PC-9 (cell line): ENCODE results near the gene MCCD1. TPM values are rescaled to one million over a fixed set of nuclear protein-coding genes. Genes with fewer than 3 reads are reported as not detected.
"Not testable (repeated sequence)": the region's sequence is repeated elsewhere in the genome, so short reads cannot be mapped to it uniquely, and the experiment has no call there.

Experiments
- BruUV-seq: library from RNA; stranded (reverse); fragments of 400-500 nt; replicated peaks from 2 replicates; lab custom pipeline; 2021; lab: Mats Ljungman, UMichigan
- CTCF ChIA-PET: fragments of 300-600 bp; sonication (Branson Sonifier 250); formaldehyde crosslinking; loops from one replicate; lab custom pipeline; 2022; ENCODE audit warnings: antibody characterized with exemption; lab: Charles Lee
- POLR2A ChIA-PET: fragments of 300-600 bp; sonication (Branson Sonifier 250); formaldehyde crosslinking; loops from one replicate; lab custom pipeline; 2022; ENCODE audit warnings: antibody characterized with exemption; ENCODE audit not compliant: unreplicated experiment; lab: Charles Lee
- DNase-seq, 2 experiments: peaks; one replicate each; pipeline versions ENCODE4 v3.0.0 to v3.0.0-alpha.2; 2015 to 2022; ENCODE audit warnings: mixed read lengths in 1 of 2
- H2AFZ ChIP-seq: fragments of 200-600 bp; sonication (generic); 2 replicates; pipeline ENCODE4 v1.8.1; 2017; ENCODE audit warnings: antibody characterized with exemption
- H3F3A ChIP-seq: fragments of 200-600 bp; sonication (generic); 2 replicates; pipeline ENCODE4 v1.8.1; 2017; ENCODE audit warnings: antibody characterized with exemption, mild to moderate bottlenecking, low read depth; ENCODE audit not compliant: insufficient read depth
- H3K27ac ChIP-seq: fragments of 200-600 bp; sonication (generic); 2 replicates; pipeline ENCODE4 v1.6.1; 2016; ENCODE audit warnings: mixed run types
- H3K27me3 ChIP-seq: fragments of 200-600 bp; sonication (generic); 2 replicates; pipeline ENCODE4 v1.6.1; 2016; ENCODE audit warnings: low read depth, mixed run types; ENCODE audit not compliant: insufficient read depth
- H3K36me3 ChIP-seq: fragments of 200-600 bp; sonication (generic); 2 replicates; pipeline ENCODE4 v1.6.1; 2016; ENCODE audit warnings: low read depth, mixed run types
- H3K4me1 ChIP-seq: fragments of 200-600 bp; sonication (generic); replicated peaks from 2 replicates; pipeline ENCODE4 v1.6.1; 2016; ENCODE audit warnings: mixed run types; ENCODE audit not compliant: insufficient read depth
- H3K4me2 ChIP-seq: fragments of 200-600 bp; sonication (generic); 2 replicates; pipeline ENCODE4 v1.6.1; 2017; ENCODE audit warnings: mixed run types
- H3K4me3 ChIP-seq: fragments of 200-600 bp; sonication (generic); 2 replicates; pipeline ENCODE4 v1.6.1; 2016; ENCODE audit warnings: mixed run types
- H3K79me2 ChIP-seq: fragments of 200-600 bp; sonication (generic); 2 replicates; pipeline ENCODE4 v1.6.1; 2017; ENCODE audit warnings: low read depth, mixed run types
- H3K9me2 ChIP-seq: fragments of 200-600 bp; sonication (generic); 2 replicates; pipeline ENCODE4 v1.8.1; 2017; ENCODE audit warnings: mild to moderate bottlenecking; ENCODE audit not compliant: insufficient read depth
- H3K9me3 ChIP-seq: fragments of 200-600 bp; sonication (generic); 2 replicates; pipeline ENCODE4 v1.8.1; 2016; ENCODE audit warnings: low read depth; ENCODE audit not compliant: insufficient read depth
- H4K20me1 ChIP-seq: fragments of 200-600 bp; sonication (generic); 2 replicates; pipeline ENCODE4 v1.8.1; 2017; ENCODE audit not compliant: insufficient read depth
- EZH2 ChIP-seq: fragments of 200-600 bp; sonication (generic); IDR thresholded peaks from 2 replicates; pipeline ENCODE4 v1.8.0; 2017; ENCODE audit warnings: antibody characterized with exemption, low read depth
- intact Hi-C: fragments of 100-400 bp; cut with micrococcal nuclease; formaldehyde crosslinking; loops from one replicate; pipeline ENCODE4 v1.10.0; 2022; ENCODE audit not compliant: unreplicated experiment
- total RNA-seq: library from RNA; stranded (reverse); gene quantifications from 2 replicates; pipeline ENCODE4 v1.2.3, GENCODE V29; 2021
- TF ChIP-seq, protein P1 (sequence below): fragments of 200-600 bp; sonication (generic); conservative IDR thresholded peaks from 2 replicates; pipeline ENCODE4 v1.6.1; 2017; ENCODE audit warnings: mixed run types, antibody characterized with exemption, mild to moderate bottlenecking, moderate library complexity

The MCCD1 gene
- total RNA-seq, 1 experiment from 2014 or later = not detected

DNA sequence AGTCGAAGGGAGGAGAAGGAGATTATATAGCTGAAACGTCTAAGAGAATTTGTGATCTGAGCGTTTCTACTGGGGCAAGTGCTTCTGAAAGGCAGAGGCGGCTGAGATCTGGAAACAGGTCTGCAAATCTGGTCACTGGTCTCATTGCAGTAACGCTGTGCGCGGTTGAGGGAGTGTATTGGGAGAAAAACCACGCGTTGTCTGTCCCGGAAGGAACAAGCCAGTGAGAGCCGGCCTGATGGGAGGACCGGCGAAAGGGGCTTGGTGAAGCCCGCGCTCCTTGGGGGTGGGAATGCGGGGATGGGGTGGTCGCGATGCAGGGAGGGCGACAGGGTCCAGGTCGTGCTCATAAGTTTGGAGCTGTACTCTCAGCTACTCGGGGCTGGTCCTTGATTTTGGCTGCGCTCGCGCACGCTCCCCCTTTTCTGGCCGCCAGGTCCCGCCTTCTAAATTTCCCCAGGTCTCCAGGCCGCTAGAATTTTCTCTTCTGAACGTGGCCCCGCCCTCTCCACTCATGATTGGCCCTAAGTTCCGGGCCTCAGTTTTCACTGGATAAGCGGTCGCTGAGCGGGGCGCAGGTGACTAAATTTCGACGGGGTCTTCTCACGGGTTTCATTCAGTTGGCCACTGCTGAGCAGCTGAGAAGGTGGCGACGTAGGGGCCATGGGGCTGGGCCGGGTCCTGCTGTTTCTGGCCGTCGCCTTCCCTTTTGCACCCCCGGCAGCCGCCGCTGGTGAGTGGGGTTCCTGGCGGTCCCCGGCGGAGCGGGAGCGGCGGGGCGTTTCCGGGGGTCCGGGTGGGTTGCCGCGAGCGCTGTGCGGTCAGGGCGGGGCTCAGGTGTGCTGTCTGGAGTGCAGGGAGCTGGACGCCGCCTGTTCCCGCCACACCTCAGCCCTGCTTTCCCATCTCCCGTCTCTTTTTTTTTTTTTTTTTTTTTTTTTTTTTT, 31.0 kb upstream of the MCCD1 start, which contains the start of gene MICB:
TSS of gene MICB (plus strand) at position 615 of the 946 bp plus-strand sequence. CDS start at position 664, 49 bp downstream.
- H3K36me3 ChIP-seq = no peaks in the 10 kb centered on the region
- DNase-seq = peak; percentile 85 to 86
- H3K9me2 ChIP-seq = no peaks in the 10 kb centered on the region
- H3K4me3 ChIP-seq = peak within 1 kb of the TSS; percentile 71
- H4K20me1 ChIP-seq = no peaks in the 10 kb centered on the region
- intact Hi-C loops = loop anchor here (1.0 to 5.0 kb wide), 2 partner anchors 43 to 239 kb away; partner anchors contain the start of gene CLIC1
- peaks cover 23% of the 10 kb centered on the region for H3K4me1 ChIP-seq
- peaks cover 49% of the 10 kb centered on the region for H3K79me2 ChIP-seq
- peak within 1 kb of the TSS; percentile 80 for H3K4me2 ChIP-seq
- H3K9me3 ChIP-seq = no peaks in the 10 kb centered on the region; the same call in 1 of the 2 replicates
- H3F3A ChIP-seq = no peaks in the 10 kb centered on the region
- peak within 1 kb of the TSS; percentile 32; the same call in 1 of the 2 replicates for H3K27ac ChIP-seq
- no peak for TF ChIP-seq EZH2
- TF ChIP-seq, protein P1, sequence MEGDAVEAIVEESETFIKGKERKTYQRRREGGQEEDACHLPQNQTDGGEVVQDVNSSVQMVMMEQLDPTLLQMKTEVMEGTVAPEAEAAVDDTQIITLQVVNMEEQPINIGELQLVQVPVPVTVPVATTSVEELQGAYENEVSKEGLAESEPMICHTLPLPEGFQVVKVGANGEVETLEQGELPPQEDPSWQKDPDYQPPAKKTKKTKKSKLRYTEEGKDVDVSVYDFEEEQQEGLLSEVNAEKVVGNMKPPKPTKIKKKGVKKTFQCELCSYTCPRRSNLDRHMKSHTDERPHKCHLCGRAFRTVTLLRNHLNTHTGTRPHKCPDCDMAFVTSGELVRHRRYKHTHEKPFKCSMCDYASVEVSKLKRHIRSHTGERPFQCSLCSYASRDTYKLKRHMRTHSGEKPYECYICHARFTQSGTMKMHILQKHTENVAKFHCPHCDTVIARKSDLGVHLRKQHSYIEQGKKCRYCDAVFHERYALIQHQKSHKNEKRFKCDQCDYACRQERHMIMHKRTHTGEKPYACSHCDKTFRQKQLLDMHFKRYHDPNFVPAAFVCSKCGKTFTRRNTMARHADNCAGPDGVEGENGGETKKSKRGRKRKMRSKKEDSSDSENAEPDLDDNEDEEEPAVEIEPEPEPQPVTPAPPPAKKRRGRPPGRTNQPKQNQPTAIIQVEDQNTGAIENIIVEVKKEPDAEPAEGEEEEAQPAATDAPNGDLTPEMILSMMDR = no peak
- ChIA-PET CTCF (interaction anchor here (0.9 kb wide), 1 partner anchor 9 kb away, joined by 3 read pairs; no protein-coding TSS in a partner anchor), POLR2A (interaction anchor here (0.5 to 1.2 kb wide), 7 partner anchors 35 to 1322 kb away, joined by 3 to 15 read pairs (median 5); partner anchors contain the start of genes DDX39B, HSPA1A and HSPA1L)
- no peaks in the 10 kb centered on the region for H3K27me3 ChIP-seq
- H2AFZ ChIP-seq = peak within 1 kb of the TSS; percentile 96
- no TSS peak for BruUV-seq

GRCh38 chr6:31498748-31499147, 30.0 kb upstream of the MCCD1 start:
- no peak for DNase-seq
- Histone ChIP-seq H3K9me3 (no peaks in the 10 kb centered on the region; the same call in 1 of the 2 replicates), H3K36me3 (no peaks in the 10 kb centered on the region), H3K27ac (no peak overlapping the region), H3K9me2 (no peaks in the 10 kb centered on the region), H3K4me2 (peak overlapping the region; percentile 80), H3K4me3 (peak overlapping the region; percentile 56), H3K27me3 (no peaks in the 10 kb centered on the region), H4K20me1 (no peaks in the 10 kb centered on the region; the same call in 1 of the 2 replicates), H3K79me2 (peaks cover 56% of the 10 kb centered on the region), H3F3A (no peaks in the 10 kb centered on the region), H3K4me1 (peaks cover 23% of the 10 kb centered on the region), H2AFZ (peak overlapping the region; percentile 96)
- BruUV-seq = no TSS peak
- ChIA-PET CTCF (interaction anchor here (0.9 kb wide), 1 partner anchor 8 kb away, joined by 3 read pairs; no protein-coding TSS in a partner anchor), POLR2A (interaction anchor here (0.6 kb wide), 1 partner anchor 1321 kb away, joined by 15 read pairs; no protein-coding TSS in a partner anchor)
- TF ChIP-seq, protein P1 = no peak
- no peak for TF ChIP-seq EZH2
- intact Hi-C loops = loop anchor here (1.0 to 5.0 kb wide), 2 partner anchors 43 to 239 kb away; partner anchors contain the start of gene CLIC1

DNA sequence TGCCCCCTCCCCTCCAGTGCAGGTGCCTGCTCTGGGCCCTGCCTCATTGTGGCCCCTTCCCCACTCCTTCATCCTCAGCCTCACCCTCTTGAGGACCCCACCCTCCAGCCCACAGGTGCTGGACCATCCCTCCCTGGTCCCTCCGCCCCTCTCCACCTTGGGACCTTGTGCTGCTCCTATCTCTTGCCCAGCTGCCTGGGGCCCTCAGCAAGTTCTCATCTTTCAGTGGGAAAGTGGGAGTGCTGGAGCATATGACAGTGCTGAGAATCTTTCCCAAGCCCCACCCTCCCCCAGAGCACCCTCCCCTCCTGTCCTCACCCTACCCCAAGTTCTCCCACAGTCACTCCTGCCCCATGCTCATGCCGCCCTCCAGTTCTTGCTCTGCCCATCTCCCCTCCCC, 29.1 kb upstream of the MCCD1 start:
- H4K20me1 ChIP-seq, POLR2A ChIA-PET, H3F3A ChIP-seq, H2AFZ ChIP-seq, CTCF ChIA-PET, H3K4me3 ChIP-seq, BruUV-seq, H3K27me3 ChIP-seq, H3K9me3 ChIP-seq, H3K36me3 ChIP-seq, H3K9me2 ChIP-seq, H3K27ac ChIP-seq, DNase-seq: not testable (repeated sequence)
- Histone ChIP-seq H3K79me2 (peaks cover 63% of the 10 kb centered on the region), H3K4me2 (peak overlapping the region; percentile 80; the same call in 1 of the 2 replicates), H3K4me1 (peaks cover 23% of the 10 kb centered on the region)
- intact Hi-C loops = loop anchor here (5.0 kb wide), 1 partner anchor 238 kb away; the partner anchor contains the start of gene CLIC1
